B cell (primary cell): ENCODE measurements around the gene DENND5B. TPM values are rescaled to one million over a fixed set of nuclear protein-coding genes. Genes with fewer than 3 reads are reported as not detected.

Source experiments
- ATAC-seq: fragments of 200-7000 bp; cut with Tn5 transposase; one replicate; pipeline ENCODE4 v1.10.0; 2021; ENCODE audit warnings: low read depth, mild to moderate bottlenecking, moderate number of reproducible peaks, moderate library complexity
- CTCF ChIA-PET: fragments of 350-600 bp; sonication (Branson Sonifier 250); formaldehyde crosslinking; loops from one replicate; lab custom pipeline; 2021; ENCODE audit warnings: antibody characterized with exemption, inconsistent platforms; lab: Charles Lee
- POLR2A ChIA-PET: fragments of 350-600 bp; sonication (Branson Sonifier 250); formaldehyde crosslinking; loops from one replicate; lab custom pipeline; 2021; ENCODE audit warnings: antibody characterized with exemption; lab: Charles Lee
- DNase-seq: peaks from one replicate; pipeline ENCODE4 v3.0.0; 2013
- H2AFZ ChIP-seq: 2 replicates; pipeline ENCODE4 v1.6.1; 2012; ENCODE audit warnings: mild to moderate bottlenecking, low read depth, low read length; ENCODE audit not compliant: insufficient read depth, poor library complexity, severe bottlenecking
- H3K27ac ChIP-seq, 2 donors: 1 replicate in 1 of 2; 2 replicates in 1 of 2; pipeline ENCODE4 v1.5.1; 2012 to 2013; ENCODE audit warnings: low read length in 2 of 2, mild to moderate bottlenecking in 2 of 2, moderate library complexity in 1 of 2
- H3K27me3 ChIP-seq, 4 experiments: fragments of 200-600 bp in 1 of 4; sonication (generic) in 1 of 4; replicated peaks in 1 of 4; 1 replicate in 2 of 4; 2 replicates in 2 of 4; pipeline versions ENCODE4 v1.6.1 to v1.7.0; 2013 to 2016; ENCODE audit warnings: low read length in 3 of 4, mild to moderate bottlenecking in 2 of 4, mixed read lengths in 1 of 4, moderate library complexity in 1 of 4; ENCODE audit not compliant: insufficient read depth in 4 of 4, control insufficient read depth in 3 of 4; ENCODE audit errors: control extremely low read depth in 1 of 4
- H3K36me3 ChIP-seq, 2 experiments: replicated peaks in 1 of 2; 1 replicate in 1 of 2; 2 replicates in 1 of 2; pipeline versions ENCODE4 v1.6.1 to v1.7.1; 2013; ENCODE audit warnings: low read length in 1 of 2; ENCODE audit not compliant: insufficient read depth in 2 of 2, control insufficient read depth in 1 of 2; ENCODE audit errors: control extremely low read depth in 1 of 2, extremely low read depth in 1 of 2
- H3K4me1 ChIP-seq, 2 donors: fragments of 200-600 bp in 1 of 2; sonication (generic) in 1 of 2; 1 replicate in 1 of 2; 2 replicates in 1 of 2; pipeline versions ENCODE4 v1.5.1 to v1.6.1; 2013 to 2017; ENCODE audit warnings: low read length in 2 of 2; ENCODE audit not compliant: control insufficient read depth in 2 of 2, insufficient read depth in 2 of 2
- H3K4me2 ChIP-seq: replicated peaks from 2 replicates; pipeline ENCODE3; 2012; ENCODE audit warnings: mild to moderate bottlenecking, low read depth, low read length; ENCODE audit not compliant: poor library complexity, severe bottlenecking
- H3K4me3 ChIP-seq, 5 experiments: fragments of 200-600 bp in 1 of 5; sonication (generic) in 1 of 5; 1 replicate in 3 of 5; 2 replicates in 2 of 5; pipeline versions ENCODE4 v1.5.1 to v1.7.0; 2011 to 2016; ENCODE audit warnings: low read length in 4 of 5, mild to moderate bottlenecking in 4 of 5, low read depth in 2 of 5, control low read depth in 1 of 5, moderate library complexity in 1 of 5; ENCODE audit not compliant: insufficient read depth in 1 of 5; ENCODE audit errors: control extremely low read depth in 1 of 5, extremely low read depth in 1 of 5
- H3K79me2 ChIP-seq: fragments of 200-600 bp; sonication (generic); one replicate; pipeline ENCODE4 v1.6.0; 2016; ENCODE audit warnings: low read length; ENCODE audit not compliant: control insufficient read depth, insufficient read depth
- H3K9ac ChIP-seq: fragments of 200-600 bp; sonication (generic); 2 replicates; pipeline ENCODE4 v1.6.1; 2017; ENCODE audit warnings: mild to moderate bottlenecking, low read length, moderate library complexity
- H3K9me3 ChIP-seq, 3 donors: one replicate each; pipeline versions ENCODE4 v1.6.1 to v1.7.1; 2013; ENCODE audit warnings: low read length in 2 of 3; ENCODE audit not compliant: control insufficient read depth in 2 of 3, insufficient read depth in 1 of 3; ENCODE audit errors: control extremely low read depth in 1 of 3
- H4K20me1 ChIP-seq: 2 replicates; pipeline ENCODE4 v1.6.0; 2012; ENCODE audit warnings: mild to moderate bottlenecking, low read length; ENCODE audit not compliant: insufficient read depth, control insufficient read depth, poor library complexity, severe bottlenecking
- H3K27ac Mint-ChIP-seq: one replicate; pipeline ENCODE4 v1.8.0; 2021; ENCODE audit warnings: mixed read lengths
- H3K27me3 Mint-ChIP-seq: one replicate; pipeline ENCODE4 v1.8.0; 2021; ENCODE audit warnings: mixed read lengths
- H3K4me1 Mint-ChIP-seq: one replicate; pipeline ENCODE4 v1.8.0; 2021; ENCODE audit warnings: mixed read lengths
- H3K4me3 Mint-ChIP-seq: one replicate; pipeline ENCODE4 v1.8.0; 2021; ENCODE audit warnings: mixed read lengths
- H3K9me3 Mint-ChIP-seq: one replicate; pipeline ENCODE4 v1.8.0; 2022; ENCODE audit warnings: mixed read lengths; ENCODE audit not compliant: insufficient read depth
- EZH2 ChIP-seq: IDR thresholded peaks from 2 replicates; pipeline ENCODE4 v1.6.1; 2012; ENCODE audit warnings: borderline replicate concordance, low read depth, mild to moderate bottlenecking, moderate library complexity, low read length; ENCODE audit not compliant: insufficient read depth, poor library complexity, severe bottlenecking
- WGBS: methylation state at CpG from one replicate; pipeline ENCODE4 v1.1.5; 2013; ENCODE audit warnings: missing lambda C conversion rate; ENCODE audit not compliant: insufficient coverage; 5-methylcytosine and 5-hydroxymethylcytosine counted together
- intact Hi-C: fragments of 100-400 bp; cut with micrococcal nuclease; formaldehyde crosslinking; loops from one replicate; pipeline ENCODE4 v1.10.0; 2022
- polyA plus RNA-seq: library from polyadenylated mRNA; depleted of rRNA; stranded (reverse); fragments of >200 nt; gene quantifications from 2 replicates; pipeline ENCODE4 v1.2.3, GENCODE V29; 2012
- total RNA-seq, 2 donors: library from RNA; stranded (reverse); fragments of 120-200 nt in 1 of 2; gene quantifications; 1 replicate in 1 of 2; 2 replicates in 1 of 2; pipeline versions ENCODE4 v1.2.3 to v1.2.4, GENCODE V29; 2013 to 2022
- TF ChIP-seq, protein P1 (sequence below): fragments of 200-600 bp; IDR thresholded peaks from one replicate; pipeline ENCODE4 v1.8.0; 2022; ENCODE audit warnings: antibody characterized with exemption, mild to moderate bottlenecking

The DENND5B gene
- total and polyA plus RNA-seq, 2 donors (not counting 1 experiment from before 2014, with no cell fraction given): 18.7 to 55.3 TPM

DNA sequence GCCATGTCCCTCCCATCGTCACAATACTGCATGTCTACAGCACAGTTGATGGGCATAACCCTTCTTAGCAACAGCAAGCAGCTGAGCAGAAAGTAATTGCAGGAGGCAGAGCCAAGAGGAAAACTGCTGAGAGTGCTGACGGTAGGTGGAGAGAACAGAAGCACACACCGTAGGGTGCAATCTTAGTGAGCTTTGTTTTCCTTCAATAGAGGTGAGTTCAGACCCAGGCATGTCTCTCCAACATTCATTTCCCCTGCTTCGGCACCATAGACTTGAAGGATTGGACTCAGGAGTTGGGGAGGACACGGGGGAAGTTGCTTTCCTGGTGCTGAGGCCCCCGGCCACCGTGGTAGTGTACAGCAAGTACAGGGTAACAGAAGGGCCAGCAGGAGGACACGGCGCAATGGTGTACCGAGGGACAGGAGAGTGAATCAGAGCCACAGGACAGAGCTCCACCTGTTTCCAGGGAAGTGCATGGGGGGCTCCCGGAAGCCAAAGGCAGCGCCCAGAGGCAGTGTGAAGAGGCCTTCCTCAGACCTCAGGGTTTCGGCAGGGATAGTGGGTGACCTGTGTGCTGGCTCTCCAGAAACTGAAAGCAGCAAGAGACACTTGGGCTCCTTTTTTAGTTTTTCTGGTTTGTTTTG lies 228.7 kb downstream of the DENND5B start:
- 50% methylated on average over 11 of the region's 13 CpGs for WGBS
- Histone ChIP-seq H3K9ac (peak overlapping the region; percentile 37), H2AFZ (peak overlapping the region; percentile 76), H3K79me2 (no peaks in the 10 kb centered on the region), H4K20me1 (no peaks in the 10 kb centered on the region), H3K27ac (no peak overlapping the region), H3K9me3 (no peaks in the 10 kb centered on the region), H3K4me3 (peak overlapping the region in 2 of 5 experiments; percentile 19 to 25), H3K4me1 (peaks cover 16 to 21% of the 10 kb centered on the region in 2 donors), H3K27me3 (no peaks in the 10 kb centered on the region), H3K4me2 (peak overlapping the region; percentile 69), H3K36me3 (no peaks in the 10 kb centered on the region)
- Mint-ChIP-seq H3K27me3 (no peaks in the 10 kb centered on the region), H3K27ac (peak overlapping the region; percentile 46), H3K9me3 (no peaks in the 10 kb centered on the region), H3K4me1 (peaks cover 22% of the 10 kb centered on the region), H3K4me3 (peak overlapping the region; percentile 59)
- DNase-seq: peak; percentile 10
- CTCF ChIA-PET: interaction anchor here (0.6 to 3.6 kb wide), 11 partner anchors 25 to 598 kb away, joined by 3 to 18 read pairs (median 4); no protein-coding TSS in a partner anchor
- no peak for TF ChIP-seq EZH2
- TF ChIP-seq, protein P1, sequence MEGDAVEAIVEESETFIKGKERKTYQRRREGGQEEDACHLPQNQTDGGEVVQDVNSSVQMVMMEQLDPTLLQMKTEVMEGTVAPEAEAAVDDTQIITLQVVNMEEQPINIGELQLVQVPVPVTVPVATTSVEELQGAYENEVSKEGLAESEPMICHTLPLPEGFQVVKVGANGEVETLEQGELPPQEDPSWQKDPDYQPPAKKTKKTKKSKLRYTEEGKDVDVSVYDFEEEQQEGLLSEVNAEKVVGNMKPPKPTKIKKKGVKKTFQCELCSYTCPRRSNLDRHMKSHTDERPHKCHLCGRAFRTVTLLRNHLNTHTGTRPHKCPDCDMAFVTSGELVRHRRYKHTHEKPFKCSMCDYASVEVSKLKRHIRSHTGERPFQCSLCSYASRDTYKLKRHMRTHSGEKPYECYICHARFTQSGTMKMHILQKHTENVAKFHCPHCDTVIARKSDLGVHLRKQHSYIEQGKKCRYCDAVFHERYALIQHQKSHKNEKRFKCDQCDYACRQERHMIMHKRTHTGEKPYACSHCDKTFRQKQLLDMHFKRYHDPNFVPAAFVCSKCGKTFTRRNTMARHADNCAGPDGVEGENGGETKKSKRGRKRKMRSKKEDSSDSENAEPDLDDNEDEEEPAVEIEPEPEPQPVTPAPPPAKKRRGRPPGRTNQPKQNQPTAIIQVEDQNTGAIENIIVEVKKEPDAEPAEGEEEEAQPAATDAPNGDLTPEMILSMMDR: no peak
- POLR2A ChIA-PET: interaction anchor here (1.3 kb wide), 1 partner anchor 31 kb away, joined by 4 read pairs; no protein-coding TSS in a partner anchor
- intact Hi-C loops: loop anchor here (2.0 to 5.0 kb wide), 3 partner anchors 35 to 111 kb away; partner anchors contain the start of gene SINHCAF
- ATAC-seq: no peak

DNA sequence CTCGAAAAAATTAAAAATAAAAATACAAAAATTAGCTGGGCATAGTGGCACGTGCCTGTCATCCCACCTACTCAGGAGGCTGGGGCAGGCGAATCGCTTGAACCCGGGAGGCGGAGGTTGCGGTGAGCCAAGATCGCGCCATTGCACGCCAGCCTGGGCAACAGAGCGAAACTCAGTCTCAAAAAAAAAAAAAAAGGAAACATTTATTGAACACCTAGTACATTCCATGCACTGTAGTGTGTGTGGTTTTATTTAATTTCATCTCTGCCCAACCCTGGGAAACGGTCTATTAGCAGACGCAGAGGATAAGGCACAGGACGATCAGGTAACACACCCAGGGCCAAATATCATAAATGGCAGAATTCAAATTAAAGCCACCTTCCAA lies 229.2 kb downstream of the DENND5B start:
- TF ChIP-seq, protein P1: no peak
- TF ChIP-seq EZH2: no peak
- ChIA-PET CTCF (interaction anchor here (1.4 to 3.6 kb wide), 4 partner anchors 24 to 111 kb away, joined by 5 to 18 read pairs (median 9); no protein-coding TSS in a partner anchor), POLR2A (interaction anchor here (0.7 kb wide), 1 partner anchor 28 kb away, joined by 3 read pairs; no protein-coding TSS in a partner anchor)
- Histone ChIP-seq H3K9me3 (no peaks in the 10 kb centered on the region), H3K27ac (no peak overlapping the region), H3K36me3 (no peaks in the 10 kb centered on the region), H2AFZ (peak overlapping the region; percentile 76), H3K4me1 (peaks cover 16 to 21% of the 10 kb centered on the region in 2 donors), H3K4me2 (no peak overlapping the region), H4K20me1 (no peaks in the 10 kb centered on the region), H3K27me3 (no peaks in the 10 kb centered on the region), H3K4me3 (no peak overlapping the region), H3K9ac (no peak overlapping the region), H3K79me2 (no peaks in the 10 kb centered on the region)
- Mint-ChIP-seq H3K9me3 (no peaks in the 10 kb centered on the region), H3K4me1 (peaks cover 22% of the 10 kb centered on the region), H3K27ac (no peak overlapping the region), H3K4me3 (peak overlapping the region; percentile 59), H3K27me3 (no peaks in the 10 kb centered on the region)
- intact Hi-C loops: loop anchor here (2.0 to 5.0 kb wide), 3 partner anchors 35 to 111 kb away; partner anchors contain the start of gene SINHCAF
- ATAC-seq (no peak), DNase-seq (no peak)
- 90% methylated on average over 9 of the region's 14 CpGs for WGBS
